ENCODE results near the gene SCAMP3.
A peak's percentile ranks its signal among the peaks of the same experiment; 100 is the strongest.

The SCAMP3 gene

DNA sequence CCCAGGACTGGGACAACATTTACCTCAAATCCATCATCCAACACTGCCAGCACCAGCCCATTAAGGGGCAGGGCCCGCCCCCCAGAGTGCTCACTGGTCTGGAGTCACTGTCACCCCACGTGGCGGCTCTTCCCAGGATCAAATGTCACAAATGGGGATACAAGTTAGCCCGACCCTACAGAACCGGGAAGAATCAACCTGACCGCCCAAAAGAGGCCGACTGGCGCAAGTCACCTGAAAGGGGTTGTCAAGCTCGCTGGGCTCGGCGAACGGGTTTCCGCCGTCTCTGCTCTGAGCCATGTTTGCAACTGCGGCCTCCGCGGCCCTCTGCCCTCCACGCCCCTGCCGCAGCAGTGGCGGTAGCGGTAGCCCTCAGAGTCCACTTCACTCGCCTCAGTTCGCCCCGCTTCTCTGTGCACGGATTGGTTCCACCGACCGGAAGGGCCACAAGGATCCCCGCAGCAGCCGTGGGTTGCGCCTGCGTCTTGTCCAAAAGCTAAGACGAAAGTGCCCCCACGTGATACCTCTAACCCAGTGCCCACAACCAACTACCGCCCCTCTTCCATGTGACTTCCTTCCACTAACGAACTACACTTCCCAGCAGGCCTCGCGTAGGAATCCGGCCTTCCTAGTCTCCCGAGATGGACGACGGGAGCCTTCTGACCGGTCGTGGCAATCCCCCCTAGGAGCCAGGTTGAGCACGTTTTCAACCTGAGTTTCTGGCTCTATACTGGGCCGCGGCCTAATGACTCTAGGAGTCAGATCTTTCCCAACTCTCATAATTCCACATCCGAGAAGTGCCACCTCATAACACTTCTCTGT, at the start of gene SCAMP3:
Gene SCAMP3, minus strand, starts transcription at position 509 of the 822 bp plus-strand sequence. Its CDS starts 209 bp downstream, at position 300.
- H3K4me3 ChIP-seq (replicated peaks; ENCODE audit: low read depth, low read length): peak within 1 kb of the TSS; percentile 84
- DNase-seq (ENCODE audit: extremely low read depth, low read depth): peak; percentile 97
- TF ChIP-seq, protein P1, sequence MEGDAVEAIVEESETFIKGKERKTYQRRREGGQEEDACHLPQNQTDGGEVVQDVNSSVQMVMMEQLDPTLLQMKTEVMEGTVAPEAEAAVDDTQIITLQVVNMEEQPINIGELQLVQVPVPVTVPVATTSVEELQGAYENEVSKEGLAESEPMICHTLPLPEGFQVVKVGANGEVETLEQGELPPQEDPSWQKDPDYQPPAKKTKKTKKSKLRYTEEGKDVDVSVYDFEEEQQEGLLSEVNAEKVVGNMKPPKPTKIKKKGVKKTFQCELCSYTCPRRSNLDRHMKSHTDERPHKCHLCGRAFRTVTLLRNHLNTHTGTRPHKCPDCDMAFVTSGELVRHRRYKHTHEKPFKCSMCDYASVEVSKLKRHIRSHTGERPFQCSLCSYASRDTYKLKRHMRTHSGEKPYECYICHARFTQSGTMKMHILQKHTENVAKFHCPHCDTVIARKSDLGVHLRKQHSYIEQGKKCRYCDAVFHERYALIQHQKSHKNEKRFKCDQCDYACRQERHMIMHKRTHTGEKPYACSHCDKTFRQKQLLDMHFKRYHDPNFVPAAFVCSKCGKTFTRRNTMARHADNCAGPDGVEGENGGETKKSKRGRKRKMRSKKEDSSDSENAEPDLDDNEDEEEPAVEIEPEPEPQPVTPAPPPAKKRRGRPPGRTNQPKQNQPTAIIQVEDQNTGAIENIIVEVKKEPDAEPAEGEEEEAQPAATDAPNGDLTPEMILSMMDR (IDR thresholded peaks at IDR 0.05; ENCODE audit: low read depth, low read length, missing control alignments): no peak

DNA sequence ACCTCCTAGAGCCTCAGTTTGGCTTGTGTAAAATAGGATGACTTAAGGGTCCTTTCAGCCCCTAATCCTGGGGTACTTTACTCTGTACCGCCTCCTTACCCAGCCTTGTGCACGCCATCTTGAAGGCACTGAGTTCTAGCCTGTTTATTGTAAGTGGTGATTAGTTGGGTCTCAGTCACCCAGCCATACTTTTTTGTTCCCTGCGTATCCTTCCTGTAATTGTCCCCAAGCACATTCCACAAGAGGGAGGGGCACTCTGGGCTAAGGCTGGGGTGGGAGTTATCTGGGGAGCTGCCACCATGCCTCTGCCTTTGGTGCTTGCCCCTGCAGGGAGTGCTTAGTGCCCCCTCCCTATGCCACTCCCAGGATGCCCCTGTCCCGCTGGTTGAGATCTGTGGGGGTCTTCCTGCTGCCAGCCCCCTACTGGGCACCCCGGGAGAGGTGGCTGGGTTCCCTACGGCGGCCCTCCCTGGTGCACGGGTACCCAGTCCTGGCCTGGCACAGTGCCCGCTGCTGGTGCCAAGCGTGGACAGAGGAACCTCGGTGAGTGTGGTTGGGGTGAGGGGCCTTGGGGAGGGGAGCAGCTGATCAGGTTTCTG, 47.4 kb upstream of the SCAMP3 start:
- no peak for DNase-seq (ENCODE audit: extremely low read depth, low read depth)
- H3K4me3 ChIP-seq (replicated peaks; ENCODE audit: low read depth, low read length): peak overlapping the region; percentile 74
- TF ChIP-seq, protein P1 (IDR thresholded peaks at IDR 0.05; ENCODE audit: low read depth, low read length, missing control alignments): no peak

DNA sequence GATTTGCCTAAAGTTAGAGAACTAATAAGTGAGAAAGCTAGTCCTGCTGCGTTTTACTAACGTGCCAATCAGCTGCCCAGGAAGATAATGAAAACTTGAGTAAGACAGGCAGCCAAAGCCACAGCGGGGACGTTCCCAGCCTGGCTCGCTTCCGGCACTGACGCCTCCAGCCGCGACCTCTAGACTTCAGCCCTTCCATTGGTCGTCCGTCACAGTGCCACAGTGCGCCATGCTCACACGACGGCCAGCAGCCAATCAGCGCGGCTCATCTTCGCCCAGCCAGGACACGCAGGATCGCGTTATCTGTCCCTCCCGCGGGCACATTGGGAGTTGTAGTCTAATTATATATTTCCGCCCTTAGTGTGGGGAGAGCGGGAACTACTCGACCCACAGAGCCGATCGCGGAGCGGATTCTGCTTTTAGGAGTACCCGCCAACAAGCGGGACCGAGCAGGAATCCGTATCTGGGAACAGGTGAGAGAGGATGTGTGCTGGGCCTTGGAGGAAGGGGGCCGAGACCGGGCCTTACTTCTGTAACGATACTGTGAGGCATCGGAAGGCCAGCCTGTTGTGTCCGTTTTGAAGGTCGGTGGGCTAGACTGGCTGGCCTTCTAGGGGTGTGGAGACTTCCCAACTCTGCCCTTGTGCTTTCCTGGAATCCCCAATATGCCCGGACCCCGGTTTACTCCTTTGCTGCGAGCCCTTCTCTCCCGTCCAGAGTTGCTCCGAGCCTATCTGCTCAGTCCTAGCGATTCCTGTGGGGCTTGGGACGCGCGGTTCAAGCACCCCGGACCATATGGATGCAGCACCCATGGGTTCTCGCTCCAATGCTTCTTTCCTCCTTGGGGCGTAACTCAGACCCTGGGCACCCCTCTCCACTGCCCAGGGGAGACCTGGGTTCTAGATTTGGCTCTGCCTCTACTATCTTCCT, 46.6 kb upstream of the SCAMP3 start, which contains the start of gene FDPS:
Gene FDPS, plus strand, starts transcription at position 374 of the 930 bp plus-strand sequence. CDS start 924 bp downstream, outside the sequence.
- TF ChIP-seq, protein P1 (IDR thresholded peaks at IDR 0.05; ENCODE audit: low read depth, low read length, missing control alignments): no peak
- H3K4me3 ChIP-seq (replicated peaks; ENCODE audit: low read depth, low read length): peak within 1 kb of the TSS; percentile 74
- peak; percentile 99 for DNase-seq (ENCODE audit: extremely low read depth, low read depth)

DNA sequence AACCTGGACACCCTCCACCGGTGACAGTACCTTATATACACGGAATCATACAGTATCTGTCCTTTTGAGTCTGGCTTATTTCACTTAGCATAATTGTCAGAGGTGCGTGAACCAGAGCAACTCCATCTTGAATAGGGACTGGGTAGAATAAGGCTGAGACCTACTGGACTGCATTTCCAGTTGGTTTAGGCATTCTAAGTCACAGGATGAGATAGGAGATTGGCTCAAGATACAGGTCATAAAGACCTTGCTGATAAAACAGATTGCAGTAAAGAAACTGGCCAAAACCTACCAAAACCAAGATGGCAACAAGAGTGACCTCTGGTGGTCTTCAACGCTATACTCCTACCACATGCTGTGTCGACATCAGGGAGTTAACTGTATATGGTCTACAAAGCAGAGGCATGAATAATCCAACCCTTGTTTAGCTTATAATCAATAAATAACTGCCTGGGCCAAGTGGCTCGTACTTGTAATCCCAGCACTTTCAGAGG, 45.1 kb upstream of the SCAMP3 start:
- no peak for DNase-seq (ENCODE audit: extremely low read depth, low read depth)
- H3K4me3 ChIP-seq (replicated peaks; ENCODE audit: low read depth, low read length): no peak overlapping the region
- TF ChIP-seq, protein P1 (IDR thresholded peaks at IDR 0.05; ENCODE audit: low read depth, low read length, missing control alignments): peak; percentile 51

DNA sequence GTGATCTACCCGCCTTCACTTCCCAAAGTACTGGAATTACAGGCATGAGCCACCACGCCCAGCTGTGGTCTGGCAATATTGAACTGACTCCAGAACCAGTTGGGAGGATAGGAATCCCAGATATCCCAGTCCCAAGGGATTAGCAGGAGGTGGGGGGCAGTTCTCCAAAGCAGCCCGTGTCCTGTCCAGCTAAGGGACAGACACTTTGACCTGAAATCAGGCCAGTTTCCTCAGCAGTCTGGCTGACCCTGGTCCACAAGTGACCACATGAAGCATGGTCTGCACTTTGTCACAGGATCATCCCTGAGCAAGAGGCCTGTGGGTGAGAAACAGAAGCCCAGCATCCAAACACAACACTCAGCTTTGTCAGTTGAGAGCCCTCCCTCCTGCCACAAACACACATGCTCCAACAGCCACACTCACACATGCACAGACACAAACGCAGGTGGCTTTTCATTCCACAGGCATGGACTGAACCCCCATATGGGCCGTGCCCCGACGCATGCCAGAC, 43.8 kb upstream of the SCAMP3 start:
- no peak overlapping the region for H3K4me3 ChIP-seq (replicated peaks; ENCODE audit: low read depth, low read length)
- TF ChIP-seq, protein P1 (IDR thresholded peaks at IDR 0.05; ENCODE audit: low read depth, low read length, missing control alignments): no peak
- DNase-seq (ENCODE audit: extremely low read depth, low read depth): no peak

DNA sequence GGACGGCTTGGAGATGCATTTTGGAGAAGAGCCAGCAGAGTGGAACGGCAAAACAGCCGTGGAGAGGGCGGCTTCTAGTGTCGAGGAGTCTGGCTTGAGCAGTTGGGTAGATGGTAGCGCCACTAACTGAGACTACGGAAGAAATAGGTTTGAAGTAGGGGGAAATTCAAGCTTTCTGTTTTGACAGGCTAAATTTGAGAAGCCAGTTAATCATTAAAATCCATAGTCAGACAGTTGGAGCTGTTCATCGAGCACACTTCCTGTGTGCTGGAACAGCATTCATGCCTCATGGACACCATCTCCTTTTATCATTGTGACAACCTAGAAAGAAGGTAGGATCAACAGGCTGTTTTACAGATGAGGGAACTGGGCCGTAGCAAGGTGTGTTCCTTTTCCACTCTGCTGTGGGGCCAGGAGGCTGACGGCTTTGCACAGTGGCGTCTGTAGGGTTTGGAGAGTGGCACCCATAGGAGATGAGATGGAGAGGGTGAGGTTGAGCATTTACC, 42.5 kb upstream of the SCAMP3 start:
- no peak overlapping the region for H3K4me3 ChIP-seq (replicated peaks; ENCODE audit: low read depth, low read length)
- DNase-seq (ENCODE audit: extremely low read depth, low read depth): no peak
- TF ChIP-seq, protein P1 (IDR thresholded peaks at IDR 0.05; ENCODE audit: low read depth, low read length, missing control alignments): no peak

All from HFF-Myc (cell line).